HepG2 (cell line): Measurements from ENCODE around the gene COASY. TPM values are rescaled to one million over a fixed set of nuclear protein-coding genes. Genes with fewer than 3 reads are reported as not detected.
A peak's percentile ranks its signal among the peaks of the same experiment; 100 is the strongest.

Experiments
- DPF2 ChIP-seq: sonication (generic); formaldehyde crosslinking; IDR thresholded peaks from 2 replicates; pipeline ENCODE4 v1.4.0; 2020; ENCODE audit warnings: mild to moderate bottlenecking, low read depth, missing genetic modification reagents, borderline replicate concordance
- KDM5A ChIP-seq: fragments of 200-600 bp; sonication (generic); IDR thresholded peaks from 2 replicates; pipeline ENCODE4 v1.7.0; 2018; ENCODE audit warnings: antibody characterized with exemption, mild to moderate bottlenecking, low read length, borderline replicate concordance
- KDM5B ChIP-seq: sonication (generic); formaldehyde crosslinking; IDR thresholded peaks from 2 replicates; pipeline ENCODE4 v1.4.0; 2020; ENCODE audit warnings: missing genetic modification reagents, mild to moderate bottlenecking, borderline replicate concordance
- POGZ ChIP-seq: sonication (generic); formaldehyde crosslinking; IDR thresholded peaks from 2 replicates; pipeline ENCODE4 v1.4.0; 2020; ENCODE audit warnings: mild to moderate bottlenecking, missing genetic modification reagents
- WIZ ChIP-seq: sonication (generic); formaldehyde crosslinking; IDR thresholded peaks from 2 replicates; pipeline ENCODE4 v1.5.1; 2020; ENCODE audit warnings: mild to moderate bottlenecking, missing genetic modification reagents
- YY1 ChIP-seq: IDR thresholded peaks from 2 replicates; pipeline ENCODE4 v1.6.1; 2011; ENCODE audit warnings: low read length, low read depth, moderate library complexity, mild to moderate bottlenecking; ENCODE audit not compliant: insufficient read depth, insufficient replicate concordance
- ZFP36L2 ChIP-seq: sonication (generic); formaldehyde crosslinking; IDR thresholded peaks from 2 replicates; pipeline ENCODE4 v1.4.0; 2020; ENCODE audit warnings: missing genetic modification reagents
- ZNF34 ChIP-seq: sonication (generic); formaldehyde crosslinking; IDR thresholded peaks from 2 replicates; pipeline ENCODE4 v1.4.0; 2020; ENCODE audit warnings: mild to moderate bottlenecking, missing genetic modification reagents, borderline replicate concordance
- ZNF383 ChIP-seq: sonication (generic); formaldehyde crosslinking; IDR thresholded peaks from 2 replicates; pipeline ENCODE4 v1.4.0; 2020; ENCODE audit warnings: missing genetic modification reagents, mild to moderate bottlenecking, borderline replicate concordance
- ZNF569 ChIP-seq: sonication (generic); formaldehyde crosslinking; IDR thresholded peaks from 2 replicates; pipeline ENCODE4 v1.5.0; 2020; ENCODE audit warnings: mild to moderate bottlenecking, missing genetic modification reagents, moderate library complexity, borderline replicate concordance
- polyA plus RNA-seq, 8 experiments: library from polyadenylated mRNA; depleted of rRNA in 3 of 8; stranded (reverse) in 7 of 8; unstranded in 1 of 8; fragments of >200 nt; fragmentation: Illumina TruSeq in 4 of 8; extraction: Trizol in 4 of 8; gene quantifications; 2 replicates each; pipeline versions ENCODE4 v1.2.1 to v1.2.3, GENCODE V29; 2011 to 2016; ENCODE audit warnings: low read depth in 4 of 8, missing spikeins in 1 of 8, mixed read lengths in 1 of 8; ENCODE audit not compliant: insufficient read depth in 1 of 8
- total RNA-seq, 5 experiments: library from RNA; depleted of rRNA; stranded (reverse); fragments of >200 nt; fragmentation: Illumina TruSeq; extraction: Trizol; gene quantifications; 2 replicates each; pipeline ENCODE4 v1.2.3, GENCODE V29; 2016; ENCODE audit warnings: low read depth in 1 of 5
- TF ChIP-seq, protein P1 (sequence below): sonication (generic); formaldehyde crosslinking; IDR thresholded peaks from 2 replicates; pipeline ENCODE4 v1.5.1; 2020; ENCODE audit warnings: missing genetic modification reagents, mild to moderate bottlenecking, borderline replicate concordance
- TF ChIP-seq, protein P2 (sequence below): sonication (generic); formaldehyde crosslinking; IDR thresholded peaks from 2 replicates; pipeline ENCODE4 v1.5.0; 2020; ENCODE audit warnings: missing genetic modification reagents
- TF ChIP-seq, protein P3 (sequence below): IDR thresholded peaks from 2 replicates; pipeline ENCODE4 v1.6.1; 2012; ENCODE audit warnings: inconsistent platforms
- TF ChIP-seq, protein P4 (sequence below): sonication (generic); formaldehyde crosslinking; IDR thresholded peaks from 2 replicates; pipeline ENCODE4 v1.5.1; 2020; ENCODE audit warnings: mild to moderate bottlenecking, missing genetic modification reagents, borderline replicate concordance
- TF ChIP-seq, protein P5 (sequence below): sonication (generic); formaldehyde crosslinking; IDR thresholded peaks from 2 replicates; pipeline ENCODE4 v1.4.0; 2020; ENCODE audit warnings: mild to moderate bottlenecking, missing genetic modification reagents
- TF ChIP-seq, protein P6 (sequence below): IDR thresholded peaks from 2 replicates; pipeline ENCODE4 v1.6.1; 2016; ENCODE audit warnings: missing compliant biosample characterization, missing genetic modification reagents, borderline replicate concordance
- TF ChIP-seq, protein P7 (sequence below): sonication (generic); formaldehyde crosslinking; IDR thresholded peaks from 2 replicates; pipeline ENCODE4 v1.9.0; 2022; ENCODE audit warnings: missing genetic modification reagents, mild to moderate bottlenecking, borderline replicate concordance

The COASY gene
- total and polyA plus RNA-seq, 2 of the 13 experiments (the other 11 are each of a cell fraction or from before 2014, with no cell fraction given) = 90.7 to 125 TPM

DNA sequence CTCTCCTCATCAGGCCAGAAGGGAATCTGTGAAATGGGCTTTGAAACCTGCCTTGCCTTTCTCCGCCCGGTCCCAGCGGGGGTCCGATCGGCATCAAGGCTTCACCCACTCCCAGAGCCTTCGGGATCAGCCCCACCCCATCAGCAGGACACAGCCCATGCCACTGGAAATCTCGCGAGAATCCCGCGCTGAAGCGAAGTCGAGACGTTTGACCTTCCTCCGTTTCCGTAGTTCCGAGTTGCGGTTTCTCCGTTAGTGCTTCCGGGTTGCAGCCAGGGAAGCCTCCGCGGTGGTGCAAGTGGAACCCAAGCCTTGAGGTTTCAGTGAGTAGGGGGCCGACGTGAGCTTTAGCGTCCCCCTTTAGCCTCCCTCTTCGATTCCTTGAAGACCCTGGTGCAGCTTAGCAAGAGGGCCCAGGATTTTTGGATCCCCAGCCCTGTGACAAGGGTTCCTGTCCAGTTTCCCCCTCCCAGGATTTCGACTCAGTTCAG lies at the start of gene COASY (continued):
- TF ChIP-seq, protein P1, sequence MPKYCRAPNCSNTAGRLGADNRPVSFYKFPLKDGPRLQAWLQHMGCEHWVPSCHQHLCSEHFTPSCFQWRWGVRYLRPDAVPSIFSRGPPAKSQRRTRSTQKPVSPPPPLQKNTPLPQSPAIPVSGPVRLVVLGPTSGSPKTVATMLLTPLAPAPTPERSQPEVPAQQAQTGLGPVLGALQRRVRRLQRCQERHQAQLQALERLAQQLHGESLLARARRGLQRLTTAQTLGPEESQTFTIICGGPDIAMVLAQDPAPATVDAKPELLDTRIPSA (CRISPR knock-in tag) = 0 out of 2 replicates have a peak, but pooled peaks have one; percentile 18
- TF ChIP-seq ZNF383 (CRISPR knock-in tag) = peak; percentile 12; the same call in 1 of the 2 replicates
- TF ChIP-seq KDM5A = peak; percentile 96
- peak; percentile 81 for TF ChIP-seq POGZ (CRISPR knock-in tag)
- TF ChIP-seq ZNF34 = peak; percentile 31; the same call in 1 of the 2 replicates
- TF ChIP-seq KDM5B = 0 out of 2 replicates have a peak, but pooled peaks have one; percentile 11
- TF ChIP-seq, protein P2, sequence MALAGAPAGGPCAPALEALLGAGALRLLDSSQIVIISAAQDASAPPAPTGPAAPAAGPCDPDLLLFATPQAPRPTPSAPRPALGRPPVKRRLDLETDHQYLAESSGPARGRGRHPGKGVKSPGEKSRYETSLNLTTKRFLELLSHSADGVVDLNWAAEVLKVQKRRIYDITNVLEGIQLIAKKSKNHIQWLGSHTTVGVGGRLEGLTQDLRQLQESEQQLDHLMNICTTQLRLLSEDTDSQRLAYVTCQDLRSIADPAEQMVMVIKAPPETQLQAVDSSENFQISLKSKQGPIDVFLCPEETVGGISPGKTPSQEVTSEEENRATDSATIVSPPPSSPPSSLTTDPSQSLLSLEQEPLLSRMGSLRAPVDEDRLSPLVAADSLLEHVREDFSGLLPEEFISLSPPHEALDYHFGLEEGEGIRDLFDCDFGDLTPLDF (CRISPR knock-in tag) = no peak
- TF ChIP-seq, protein P3, sequence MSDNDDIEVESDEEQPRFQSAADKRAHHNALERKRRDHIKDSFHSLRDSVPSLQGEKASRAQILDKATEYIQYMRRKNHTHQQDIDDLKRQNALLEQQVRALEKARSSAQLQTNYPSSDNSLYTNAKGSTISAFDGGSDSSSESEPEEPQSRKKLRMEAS = peak; percentile 60; the same call in 1 of the 2 replicates
- TF ChIP-seq, protein P4, sequence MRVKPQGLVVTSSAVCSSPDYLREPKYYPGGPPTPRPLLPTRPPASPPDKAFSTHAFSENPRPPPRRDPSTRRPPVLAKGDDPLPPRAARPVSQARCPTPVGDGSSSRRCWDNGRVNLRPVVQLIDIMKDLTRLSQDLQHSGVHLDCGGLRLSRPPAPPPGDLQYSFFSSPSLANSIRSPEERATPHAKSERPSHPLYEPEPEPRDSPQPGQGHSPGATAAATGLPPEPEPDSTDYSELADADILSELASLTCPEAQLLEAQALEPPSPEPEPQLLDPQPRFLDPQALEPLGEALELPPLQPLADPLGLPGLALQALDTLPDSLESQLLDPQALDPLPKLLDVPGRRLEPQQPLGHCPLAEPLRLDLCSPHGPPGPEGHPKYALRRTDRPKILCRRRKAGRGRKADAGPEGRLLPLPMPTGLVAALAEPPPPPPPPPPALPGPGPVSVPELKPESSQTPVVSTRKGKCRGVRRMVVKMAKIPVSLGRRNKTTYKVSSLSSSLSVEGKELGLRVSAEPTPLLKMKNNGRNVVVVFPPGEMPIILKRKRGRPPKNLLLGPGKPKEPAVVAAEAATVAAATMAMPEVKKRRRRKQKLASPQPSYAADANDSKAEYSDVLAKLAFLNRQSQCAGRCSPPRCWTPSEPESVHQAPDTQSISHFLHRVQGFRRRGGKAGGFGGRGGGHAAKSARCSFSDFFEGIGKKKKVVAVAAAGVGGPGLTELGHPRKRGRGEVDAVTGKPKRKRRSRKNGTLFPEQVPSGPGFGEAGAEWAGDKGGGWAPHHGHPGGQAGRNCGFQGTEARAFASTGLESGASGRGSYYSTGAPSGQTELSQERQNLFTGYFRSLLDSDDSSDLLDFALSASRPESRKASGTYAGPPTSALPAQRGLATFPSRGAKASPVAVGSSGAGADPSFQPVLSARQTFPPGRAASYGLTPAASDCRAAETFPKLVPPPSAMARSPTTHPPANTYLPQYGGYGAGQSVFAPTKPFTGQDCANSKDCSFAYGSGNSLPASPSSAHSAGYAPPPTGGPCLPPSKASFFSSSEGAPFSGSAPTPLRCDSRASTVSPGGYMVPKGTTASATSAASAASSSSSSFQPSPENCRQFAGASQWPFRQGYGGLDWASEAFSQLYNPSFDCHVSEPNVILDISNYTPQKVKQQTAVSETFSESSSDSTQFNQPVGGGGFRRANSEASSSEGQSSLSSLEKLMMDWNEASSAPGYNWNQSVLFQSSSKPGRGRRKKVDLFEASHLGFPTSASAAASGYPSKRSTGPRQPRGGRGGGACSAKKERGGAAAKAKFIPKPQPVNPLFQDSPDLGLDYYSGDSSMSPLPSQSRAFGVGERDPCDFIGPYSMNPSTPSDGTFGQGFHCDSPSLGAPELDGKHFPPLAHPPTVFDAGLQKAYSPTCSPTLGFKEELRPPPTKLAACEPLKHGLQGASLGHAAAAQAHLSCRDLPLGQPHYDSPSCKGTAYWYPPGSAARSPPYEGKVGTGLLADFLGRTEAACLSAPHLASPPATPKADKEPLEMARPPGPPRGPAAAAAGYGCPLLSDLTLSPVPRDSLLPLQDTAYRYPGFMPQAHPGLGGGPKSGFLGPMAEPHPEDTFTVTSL = peak; percentile 11; the same call in 1 of the 2 replicates
- TF ChIP-seq, protein P5, sequence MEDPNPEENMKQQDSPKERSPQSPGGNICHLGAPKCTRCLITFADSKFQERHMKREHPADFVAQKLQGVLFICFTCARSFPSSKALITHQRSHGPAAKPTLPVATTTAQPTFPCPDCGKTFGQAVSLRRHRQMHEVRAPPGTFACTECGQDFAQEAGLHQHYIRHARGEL = no peak
- 0 out of 2 replicates have a peak, but pooled peaks have one; percentile 11 for TF ChIP-seq WIZ
- TF ChIP-seq ZFP36L2 (CRISPR knock-in tag) = no peak
- TF ChIP-seq YY1 = peak; percentile 82
- TF ChIP-seq ZNF569 (CRISPR knock-in tag) = no peak
- TF ChIP-seq, protein P6, sequence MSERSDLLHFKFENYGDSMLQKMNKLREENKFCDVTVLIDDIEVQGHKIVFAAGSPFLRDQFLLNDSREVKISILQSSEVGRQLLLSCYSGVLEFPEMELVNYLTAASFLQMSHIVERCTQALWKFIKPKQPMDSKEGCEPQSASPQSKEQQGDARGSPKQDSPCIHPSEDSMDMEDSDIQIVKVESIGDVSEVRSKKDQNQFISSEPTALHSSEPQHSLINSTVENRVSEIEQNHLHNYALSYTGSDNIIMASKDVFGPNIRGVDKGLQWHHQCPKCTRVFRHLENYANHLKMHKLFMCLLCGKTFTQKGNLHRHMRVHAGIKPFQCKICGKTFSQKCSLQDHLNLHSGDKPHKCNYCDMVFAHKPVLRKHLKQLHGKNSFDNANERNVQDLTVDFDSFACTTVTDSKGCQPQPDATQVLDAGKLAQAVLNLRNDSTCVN (CRISPR knock-in tag) = no peak
- TF ChIP-seq, protein P7, sequence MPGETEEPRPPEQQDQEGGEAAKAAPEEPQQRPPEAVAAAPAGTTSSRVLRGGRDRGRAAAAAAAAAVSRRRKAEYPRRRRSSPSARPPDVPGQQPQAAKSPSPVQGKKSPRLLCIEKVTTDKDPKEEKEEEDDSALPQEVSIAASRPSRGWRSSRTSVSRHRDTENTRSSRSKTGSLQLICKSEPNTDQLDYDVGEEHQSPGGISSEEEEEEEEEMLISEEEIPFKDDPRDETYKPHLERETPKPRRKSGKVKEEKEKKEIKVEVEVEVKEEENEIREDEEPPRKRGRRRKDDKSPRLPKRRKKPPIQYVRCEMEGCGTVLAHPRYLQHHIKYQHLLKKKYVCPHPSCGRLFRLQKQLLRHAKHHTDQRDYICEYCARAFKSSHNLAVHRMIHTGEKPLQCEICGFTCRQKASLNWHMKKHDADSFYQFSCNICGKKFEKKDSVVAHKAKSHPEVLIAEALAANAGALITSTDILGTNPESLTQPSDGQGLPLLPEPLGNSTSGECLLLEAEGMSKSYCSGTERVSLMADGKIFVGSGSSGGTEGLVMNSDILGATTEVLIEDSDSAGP (CRISPR knock-in tag) = peak; percentile 65
- TF ChIP-seq DPF2 (CRISPR knock-in tag) = no peak
